GM19239 (cell line): ENCODE data around the gene KAT2A.

Source experiments
- DNase-seq: peaks from one replicate; pipeline ENCODE4 v3.0.0; 2011; ENCODE audit warnings: low spot score; ENCODE audit not compliant: insufficient read length
- FAIRE-seq: peaks from 2 replicates; lab custom pipeline; 2011; peaks lifted over from hg19 to GRCh38; lab: Jason Lieb, UNC

KAT2A gene

DNA sequence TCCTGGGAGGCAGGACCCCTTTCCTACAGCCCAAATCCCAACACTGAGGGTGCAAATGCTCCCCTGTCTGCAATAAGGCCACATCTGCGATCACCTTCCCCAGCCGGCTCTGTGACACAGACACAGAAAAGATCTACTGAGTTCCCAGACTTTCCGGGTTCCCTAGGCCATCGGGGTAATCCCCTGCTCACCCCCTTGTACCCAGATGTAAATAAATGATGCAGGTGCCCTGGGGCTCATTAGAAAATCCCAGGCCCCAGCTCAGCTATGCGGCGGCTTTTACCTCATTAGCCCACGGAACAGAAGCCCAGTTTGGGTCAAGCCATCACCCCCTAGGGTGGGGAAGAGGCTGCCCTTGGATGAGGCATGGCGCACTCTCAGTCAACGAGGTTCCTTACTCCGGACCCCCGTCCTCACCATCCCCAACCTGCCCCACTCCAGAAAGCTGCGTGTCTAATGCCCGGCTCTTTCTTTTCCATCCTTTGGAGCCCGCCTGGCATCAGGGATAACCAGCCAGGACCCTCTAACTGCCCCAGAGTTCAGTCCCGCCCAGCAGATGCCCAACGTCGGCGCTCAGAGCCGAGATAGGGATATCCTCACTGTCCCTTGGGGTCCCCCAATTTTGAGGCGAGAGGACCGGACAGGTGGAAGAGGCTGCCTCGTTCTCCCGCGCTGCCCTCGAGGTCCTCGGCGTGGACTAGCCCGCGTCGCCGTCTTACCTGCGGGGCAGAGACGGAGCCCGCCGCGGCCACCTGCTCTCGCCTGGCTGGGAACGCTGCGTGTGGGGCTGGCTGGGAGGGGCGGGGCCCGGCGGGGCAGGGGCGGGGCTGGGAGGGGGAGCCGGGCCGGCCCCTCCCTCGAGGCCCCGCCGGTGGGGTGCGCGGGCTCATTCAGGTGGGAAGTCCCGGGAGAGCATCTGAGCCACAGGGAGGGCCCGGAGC is 23.2 kb downstream of the KAT2A start, which contains the start of gene ZNF385C:
Gene ZNF385C (minus strand): TSS at position 783 of the 941 bp plus-strand sequence. CDS start 35,417 bp downstream, outside the sequence.
- no peak for FAIRE-seq
- no peak for DNase-seq

DNA sequence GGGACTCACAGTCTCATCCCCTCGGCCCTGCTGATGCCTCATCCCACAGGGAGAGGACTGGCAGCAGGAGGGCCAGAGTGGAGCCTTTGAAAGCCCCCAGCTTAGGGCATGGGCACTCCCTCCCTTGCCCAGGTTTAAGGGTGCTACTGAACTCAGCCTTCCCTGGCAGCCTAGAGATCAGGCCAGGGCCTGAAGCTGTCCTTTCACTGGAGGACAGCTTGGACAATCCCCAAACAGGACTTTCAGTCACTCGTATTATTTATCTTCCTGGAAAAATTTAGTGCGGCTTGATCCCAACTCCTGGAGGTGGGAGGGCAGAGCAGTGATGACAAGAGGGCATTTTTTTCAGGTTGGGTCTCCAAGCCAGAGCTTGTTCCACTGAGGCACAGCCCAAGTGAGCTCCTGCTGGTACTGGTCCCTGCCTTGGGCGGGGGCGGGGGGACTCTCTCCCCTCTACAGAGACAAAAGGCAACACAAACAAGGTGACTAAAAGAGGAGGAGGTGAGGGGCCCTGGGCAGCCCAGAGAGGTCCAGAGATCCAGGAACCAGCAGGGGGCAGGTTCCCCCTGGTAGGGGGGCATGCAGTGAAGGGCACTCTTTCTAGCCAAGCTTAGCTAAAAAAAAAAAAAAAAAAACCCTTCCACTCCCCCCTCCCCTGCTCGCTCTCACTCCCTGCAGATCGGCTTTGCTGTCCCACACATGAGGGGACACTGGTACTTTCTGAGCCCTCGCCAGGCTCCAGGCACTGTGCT is 24.6 kb downstream of the KAT2A start:
- no peak for DNase-seq
- no peak for FAIRE-seq

DNA sequence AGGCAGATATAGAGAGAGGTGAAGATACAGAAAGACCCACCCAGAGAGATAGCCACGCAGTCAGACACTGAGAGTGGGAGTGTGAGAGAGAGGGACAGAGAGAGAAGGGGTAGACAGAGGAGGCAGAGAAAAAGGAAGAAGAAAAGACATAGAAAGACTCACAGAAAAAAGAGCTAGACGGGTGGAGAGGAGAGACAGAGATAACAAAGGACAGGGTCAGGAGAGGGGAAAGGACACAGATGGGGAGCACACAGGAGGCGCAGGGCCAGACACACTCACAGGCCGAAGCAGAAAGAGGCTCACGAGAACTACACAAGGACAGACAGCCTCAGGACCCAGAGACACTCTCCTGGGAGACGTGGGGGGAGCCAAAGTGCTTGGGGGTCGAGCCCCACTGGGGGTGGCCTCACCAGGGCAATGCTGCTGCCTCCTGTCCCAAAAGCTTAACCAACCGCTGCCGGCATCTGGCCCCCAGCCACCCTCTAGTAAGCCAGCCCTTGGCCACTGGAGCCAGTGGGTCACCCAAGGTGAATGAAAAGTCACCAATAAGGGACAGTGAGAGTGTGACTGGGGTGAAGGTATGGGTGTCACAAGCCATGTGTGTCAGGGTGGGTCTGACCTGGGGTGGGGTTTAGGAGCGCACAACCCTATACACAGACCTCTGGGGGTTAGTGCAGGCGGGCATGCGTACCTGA is 26.6 kb downstream of the KAT2A start:
- FAIRE-seq (no peak), DNase-seq (no peak)

DNA sequence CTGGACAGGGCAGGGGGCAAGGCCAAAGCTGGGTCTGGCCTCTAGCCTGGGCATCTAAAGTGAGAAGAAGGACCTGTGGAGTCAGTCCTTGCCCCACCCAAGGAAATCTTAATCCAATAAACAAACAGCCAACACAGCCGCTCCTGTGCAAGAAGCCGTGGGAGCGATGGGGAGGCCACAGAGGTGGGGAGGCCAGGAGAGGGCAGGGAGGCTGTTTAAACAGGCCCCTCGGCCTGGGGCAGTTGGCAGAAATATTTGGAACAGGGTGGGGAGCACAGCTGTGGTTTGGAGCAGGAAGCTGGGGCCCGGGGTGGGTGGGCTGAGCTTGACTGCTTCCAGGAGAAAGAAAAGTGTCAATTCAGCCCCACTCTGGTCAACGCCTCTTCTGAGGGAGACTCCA is 28.2 kb downstream of the KAT2A start:
- FAIRE-seq = no peak

DNA sequence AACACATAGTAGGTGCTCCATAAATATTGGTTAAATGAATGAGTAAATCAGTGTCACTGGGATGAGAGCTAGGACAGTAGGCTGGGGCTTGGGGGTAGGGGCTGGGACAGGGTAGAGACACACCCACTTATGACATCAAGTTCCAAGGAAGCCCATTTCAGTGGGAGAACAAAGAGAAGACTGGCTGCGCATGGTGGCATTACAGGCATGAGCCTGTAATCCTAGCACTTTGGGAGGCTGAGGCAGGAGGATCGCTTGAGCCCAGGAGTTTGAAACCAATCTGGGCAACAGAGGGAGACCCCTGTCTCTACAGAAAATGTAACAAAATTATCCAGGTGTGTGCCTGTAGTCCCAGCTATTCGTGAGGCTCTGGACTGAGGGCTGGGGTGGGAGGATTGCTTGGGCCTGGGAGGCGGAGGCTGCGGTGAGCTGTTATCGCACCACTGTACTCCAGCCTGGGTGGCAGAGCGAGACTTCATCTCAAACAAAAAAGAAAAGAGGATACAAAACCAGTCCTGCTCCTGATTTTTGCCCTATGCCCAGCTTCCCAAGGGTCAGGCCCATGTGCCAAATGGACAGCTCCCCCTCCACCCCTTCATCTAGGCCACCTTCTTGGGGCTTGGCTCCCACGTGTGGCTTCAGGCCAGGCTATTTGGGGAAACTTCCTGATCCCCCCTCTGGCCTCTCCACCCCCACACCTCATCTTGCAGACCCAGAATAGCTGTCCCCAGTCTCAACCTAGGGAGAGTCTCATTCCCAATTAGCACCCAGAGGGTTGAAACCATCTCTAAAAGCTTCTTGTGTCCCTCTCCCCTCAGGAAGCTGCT is 30.0 kb downstream of the KAT2A start:
- no peak for DNase-seq
- no peak for FAIRE-seq

More for the DNA sequence above, 28.2 kb downstream of the KAT2A start:
- no peak for DNase-seq

DNA sequence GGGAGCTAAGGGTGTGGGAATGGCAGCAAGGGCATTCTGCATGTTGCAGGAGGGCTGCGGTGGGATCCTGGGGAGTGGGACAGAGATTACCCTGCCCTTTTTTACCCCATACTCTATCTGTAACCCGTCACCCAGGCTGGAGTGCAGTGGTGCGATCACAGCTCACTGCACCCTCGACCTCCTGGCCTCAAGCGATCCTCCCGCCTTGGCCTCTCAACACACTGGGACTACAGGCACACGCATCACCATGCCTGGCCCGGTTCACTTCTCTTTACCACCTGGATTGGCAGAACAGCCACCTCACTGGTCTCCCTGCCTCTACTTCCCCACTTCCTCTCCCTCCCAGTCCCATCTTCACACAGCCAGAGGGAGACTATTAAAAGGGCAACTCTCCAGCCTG is 32.4 kb downstream of the KAT2A start:
- FAIRE-seq (no peak), DNase-seq (no peak)

DNA sequence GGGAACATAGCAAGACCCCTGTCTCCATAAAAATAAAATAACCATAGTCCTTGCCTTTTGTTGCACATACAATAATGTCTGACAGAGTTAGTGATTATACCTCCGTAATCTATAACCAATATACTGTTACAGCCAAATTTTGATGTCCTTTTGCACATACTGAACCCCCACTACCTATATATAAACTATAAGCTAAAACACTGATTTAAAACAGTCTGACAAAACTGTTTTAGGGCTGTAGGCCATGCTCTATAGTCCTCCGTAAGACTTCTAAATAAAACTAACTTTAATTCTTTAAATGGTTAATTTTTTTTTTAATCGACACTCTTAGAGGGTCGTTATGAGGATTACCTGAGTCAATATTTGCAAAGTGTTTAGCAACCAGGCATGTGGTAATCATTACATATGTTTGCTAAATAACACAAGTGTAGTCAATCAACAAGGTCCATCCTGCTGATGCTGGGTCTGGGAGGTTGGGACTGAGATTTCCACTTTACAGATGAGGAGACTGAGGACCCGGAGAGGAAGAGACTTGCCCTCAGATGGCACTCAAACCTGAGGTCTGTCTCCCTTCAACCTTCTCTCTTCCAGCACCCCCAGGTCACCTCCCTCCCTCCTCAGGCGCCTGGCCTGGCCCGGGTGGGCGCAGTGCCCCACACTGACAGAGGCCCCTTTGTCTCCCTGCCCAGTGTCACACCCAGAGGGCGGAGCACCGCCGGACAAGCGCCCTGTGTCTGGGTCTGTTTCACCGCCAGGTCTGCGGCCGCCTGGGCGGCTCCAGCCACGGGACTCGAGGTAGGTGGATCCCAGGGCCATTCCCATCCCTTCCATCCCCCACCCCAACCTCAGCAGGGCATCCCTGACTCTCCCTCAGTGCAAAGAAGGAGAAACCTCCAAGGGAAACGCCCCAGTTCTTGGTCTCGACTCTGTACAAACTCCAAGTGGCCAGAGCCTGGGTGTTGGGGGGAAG is 33.1 kb downstream of the KAT2A start:
- DNase-seq = no peak
- no peak for FAIRE-seq

DNA sequence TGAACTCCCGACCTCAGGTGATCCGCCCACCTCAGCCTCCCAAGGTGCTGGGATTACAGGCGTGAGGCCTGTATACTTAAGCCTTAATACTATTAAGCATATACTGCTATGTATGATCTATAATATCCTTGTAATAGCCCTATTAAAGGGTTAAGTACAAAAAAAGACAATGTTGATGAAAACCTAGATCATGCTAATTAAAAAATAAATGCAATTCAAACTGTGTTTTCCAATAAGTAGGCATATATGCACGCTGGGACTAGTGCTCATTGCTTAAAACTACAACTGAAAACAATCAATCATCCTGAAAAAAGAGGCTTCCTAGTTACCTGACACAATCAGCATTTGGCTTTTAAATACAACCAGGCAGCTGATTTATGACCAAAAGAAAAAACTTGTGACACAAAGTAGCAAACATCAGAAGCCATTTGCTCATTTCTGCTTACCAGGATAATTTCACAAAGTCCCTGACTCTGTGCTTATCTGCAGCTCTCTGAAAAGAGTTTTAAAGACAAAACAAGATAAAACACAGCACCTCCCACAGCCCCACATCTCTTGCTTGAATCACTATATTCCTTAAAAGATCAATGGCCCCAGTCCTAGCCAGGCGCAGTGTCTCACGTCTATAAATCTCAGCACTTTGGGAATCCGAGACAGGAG is 34.0 kb downstream of the KAT2A start:
- DNase-seq = no peak
- no peak for FAIRE-seq

DNA sequence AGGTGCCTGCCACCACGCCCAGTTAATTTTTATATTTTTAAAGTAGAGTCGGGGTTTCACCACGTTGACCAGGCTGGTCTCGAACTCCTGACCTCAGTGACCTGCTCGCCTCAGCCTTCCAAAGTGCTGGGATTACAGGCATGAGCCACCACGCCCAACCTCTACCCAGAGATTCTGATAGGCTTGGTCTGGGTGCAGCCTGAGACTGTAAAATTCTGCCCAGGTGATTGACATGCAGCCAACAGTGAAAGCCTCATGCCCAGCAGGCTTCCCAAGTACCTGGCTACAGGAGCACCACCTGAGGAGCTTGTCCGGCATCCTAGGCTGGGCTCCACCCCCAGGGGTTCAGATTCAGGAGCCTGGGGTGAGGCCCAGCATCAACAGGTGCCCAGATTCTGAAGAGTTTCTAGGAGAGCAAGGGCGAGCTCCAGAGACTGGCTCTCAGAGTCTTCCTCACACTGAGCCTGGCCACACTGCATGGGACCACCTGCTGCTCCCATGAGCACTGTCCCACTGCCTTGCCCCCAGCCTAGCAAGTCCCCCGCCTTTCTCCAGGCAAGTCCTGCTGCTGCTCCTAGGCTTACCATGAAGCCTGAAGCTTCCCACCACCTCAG is 39.5 kb downstream of the KAT2A start:
- FAIRE-seq (no peak), DNase-seq (no peak)

DNA sequence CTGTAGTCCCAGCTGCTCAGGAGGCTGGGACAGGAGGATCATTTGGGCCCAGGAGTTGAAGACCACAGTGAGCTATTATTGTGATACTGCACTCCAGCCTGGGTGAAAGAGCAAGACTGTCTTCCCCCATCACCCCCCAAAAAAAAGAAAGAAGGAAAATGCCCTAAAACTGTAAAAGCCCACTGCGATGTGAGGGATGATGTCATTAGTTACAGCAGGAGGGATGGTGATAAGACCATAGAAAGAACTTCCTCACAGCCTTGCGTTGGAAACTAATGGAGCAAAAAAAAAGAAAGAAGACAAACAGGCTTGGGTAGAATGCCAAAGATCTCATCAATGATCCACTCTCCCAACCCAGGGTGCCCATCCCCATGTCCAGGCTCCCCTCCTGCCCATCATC is 41.6 kb downstream of the KAT2A start:
- DNase-seq (no peak), FAIRE-seq (no peak)

DNA sequence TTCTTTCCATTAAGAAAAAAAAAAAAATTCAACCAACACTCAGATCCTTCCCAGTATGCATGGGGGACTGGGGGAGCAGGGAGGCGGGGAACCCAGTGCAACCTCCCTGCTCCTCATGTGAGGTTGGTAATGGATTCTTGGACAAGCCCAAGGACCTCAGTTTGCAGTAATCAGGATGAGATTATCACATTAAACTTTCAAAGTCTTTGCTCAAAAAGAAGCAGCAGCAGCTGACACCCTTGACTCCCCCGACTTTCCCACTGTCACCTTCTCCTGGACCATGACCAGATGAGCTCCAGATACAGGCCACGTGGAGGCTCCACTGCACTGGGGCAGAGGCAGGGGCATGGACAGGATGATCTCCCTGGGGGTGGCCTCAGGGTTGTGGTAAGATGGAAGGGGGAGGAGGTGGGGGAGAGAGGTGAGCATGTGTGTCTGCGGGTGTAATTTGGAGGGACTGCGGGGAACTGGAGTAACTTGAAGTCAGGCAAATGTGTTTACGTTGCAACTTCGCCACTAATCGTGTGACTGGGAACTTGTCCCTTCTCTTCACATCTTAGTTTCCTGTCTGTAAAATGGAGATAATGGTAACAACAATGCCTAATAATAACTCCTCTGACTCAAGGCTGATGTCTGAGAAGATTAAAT is 42.6 kb downstream of the KAT2A start:
- FAIRE-seq = no peak
- DNase-seq = no peak

DNA sequence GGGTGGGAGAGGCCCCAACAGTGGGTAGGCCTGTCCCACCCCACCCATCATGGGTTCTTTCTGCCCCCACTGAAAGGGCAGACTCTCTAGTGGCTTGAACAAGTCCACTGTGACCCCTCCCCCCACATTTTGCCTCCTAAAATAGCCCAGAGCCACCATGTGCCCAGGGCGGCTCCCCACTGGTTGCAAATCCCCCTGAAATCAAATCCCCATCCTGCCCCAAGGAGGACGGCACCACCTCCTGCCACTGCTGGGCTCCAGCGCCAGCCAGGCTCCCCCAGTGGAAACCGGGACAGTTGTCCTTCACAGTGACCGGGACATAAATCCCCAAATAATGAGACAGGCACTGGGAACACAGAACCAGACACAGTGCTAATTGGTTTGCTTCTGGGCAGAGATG is 43.4 kb downstream of the KAT2A start:
- FAIRE-seq (no peak), DNase-seq (no peak)

DNA sequence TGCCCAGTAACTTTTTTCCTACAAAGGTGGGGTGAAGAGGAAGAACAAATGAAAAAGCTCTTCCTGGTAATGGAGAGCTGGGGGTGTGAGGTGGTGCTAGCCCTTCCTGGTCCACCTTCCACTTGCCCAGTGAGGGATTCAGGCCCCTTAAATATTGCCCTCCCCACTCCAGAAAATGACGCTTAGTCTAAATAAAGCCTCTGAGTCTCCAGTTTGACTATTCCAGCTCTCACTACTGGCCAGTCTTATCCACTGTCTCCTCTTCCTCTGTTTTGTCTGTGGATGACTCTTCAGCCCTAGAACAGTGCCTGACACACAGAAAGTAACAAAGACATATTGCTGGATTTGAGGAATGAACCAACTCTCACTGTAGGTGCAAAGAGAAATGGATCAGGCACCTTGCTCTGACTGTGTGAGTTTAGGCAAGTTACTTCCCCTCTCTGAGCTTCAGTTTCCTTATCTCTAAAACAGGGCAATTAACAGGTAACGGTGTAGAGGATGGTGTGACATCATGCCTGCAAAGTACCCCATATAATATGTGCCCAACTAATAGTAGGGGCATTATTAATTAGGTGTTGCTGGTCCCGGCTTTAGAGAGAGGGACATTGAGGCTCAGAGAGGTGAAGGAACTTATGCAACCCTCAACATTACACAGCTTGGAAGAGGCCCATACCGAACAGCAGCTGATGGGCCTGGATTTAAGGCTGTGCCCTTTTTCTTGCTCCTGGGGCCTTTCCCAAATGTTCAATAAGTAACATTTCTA is 44.2 kb downstream of the KAT2A start:
- no peak for FAIRE-seq
- no peak for DNase-seq

DNA sequence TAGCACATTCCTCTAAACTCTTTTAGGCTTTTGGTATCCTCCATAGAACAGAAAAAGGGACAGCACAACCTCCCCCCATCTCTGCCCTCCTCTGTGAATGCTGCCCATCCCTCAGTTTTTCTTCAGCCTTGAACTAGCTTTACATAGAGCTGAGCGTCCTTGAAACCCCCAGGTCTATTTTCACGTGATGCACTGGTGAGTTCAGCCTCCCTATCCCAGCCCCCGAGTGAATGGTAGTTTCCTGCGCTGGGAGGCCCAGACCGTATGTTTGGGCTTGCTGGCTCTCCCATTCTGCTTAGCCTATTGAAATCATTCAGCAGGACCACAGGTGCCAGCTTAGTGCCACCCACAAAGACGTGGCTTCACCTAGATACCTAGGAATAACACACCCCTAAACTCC is 45.4 kb downstream of the KAT2A start:
- DNase-seq (no peak), FAIRE-seq (no peak)

DNA sequence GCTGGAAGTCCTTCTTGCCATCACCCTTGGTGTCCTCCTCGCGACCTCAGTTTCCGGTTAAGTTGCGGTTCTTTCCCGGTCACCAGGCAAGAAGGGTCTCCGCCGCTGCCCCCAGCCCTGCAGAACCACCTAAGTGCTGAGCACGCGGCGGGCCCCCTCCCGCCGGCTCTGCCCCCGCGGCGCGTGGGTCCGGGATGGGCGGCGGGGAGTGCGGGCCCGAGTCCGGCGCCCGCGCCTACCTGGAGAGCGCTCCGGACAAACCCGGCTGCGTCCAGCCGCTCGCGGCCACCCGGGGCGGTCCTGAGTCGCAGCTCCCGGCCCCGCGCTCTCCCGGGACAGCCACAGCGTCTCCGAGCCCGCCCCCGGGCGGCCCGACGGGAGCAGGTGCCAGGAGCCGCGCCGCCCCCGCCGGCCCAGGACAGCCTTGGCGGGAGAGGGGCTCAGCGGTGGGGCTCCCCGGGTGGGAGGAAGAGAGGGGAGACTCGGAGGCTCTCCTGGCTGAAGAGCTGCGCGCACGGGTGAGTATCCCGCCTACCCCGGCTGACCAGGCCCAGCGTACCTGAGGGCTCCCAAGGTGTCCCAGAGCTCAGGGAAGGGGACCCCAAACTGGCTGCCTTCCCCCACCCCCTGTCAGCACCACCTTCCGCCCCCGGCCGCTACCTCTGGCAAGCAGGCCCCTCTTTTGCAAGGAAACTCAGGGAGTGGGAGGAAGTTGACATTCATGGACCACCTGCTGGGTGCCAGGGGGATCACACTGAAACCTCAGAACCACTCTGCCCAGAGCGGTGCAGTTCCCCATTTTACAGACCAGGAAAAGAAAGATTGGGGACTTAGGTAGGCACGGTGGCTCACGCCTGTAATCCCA is 48.6 kb downstream of the KAT2A start:
- FAIRE-seq (no peak), DNase-seq (no peak)

DNA sequence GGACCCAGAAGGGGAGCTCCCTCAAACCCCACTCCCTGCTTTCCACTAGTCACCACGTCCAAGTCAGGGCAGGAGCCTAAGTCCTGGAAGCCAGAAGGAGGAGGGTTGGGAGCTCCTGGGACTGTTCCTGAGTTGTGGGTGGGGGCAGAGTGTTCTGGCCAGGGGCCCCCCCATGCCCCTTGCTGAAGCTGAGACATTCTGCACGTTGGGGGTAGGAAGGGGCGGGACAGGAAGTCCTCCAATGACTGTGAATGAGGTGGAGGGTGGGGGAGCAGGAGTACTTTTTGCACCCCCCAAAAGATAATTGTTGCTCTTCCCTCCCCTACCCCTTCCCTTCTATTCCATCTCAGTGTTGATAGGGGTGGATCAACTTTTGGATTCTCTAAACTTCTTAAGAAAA is 49.4 kb downstream of the KAT2A start:
- DNase-seq (no peak), FAIRE-seq (no peak)
